Measurements from ENCODE around the gene FZD7.

DNA sequence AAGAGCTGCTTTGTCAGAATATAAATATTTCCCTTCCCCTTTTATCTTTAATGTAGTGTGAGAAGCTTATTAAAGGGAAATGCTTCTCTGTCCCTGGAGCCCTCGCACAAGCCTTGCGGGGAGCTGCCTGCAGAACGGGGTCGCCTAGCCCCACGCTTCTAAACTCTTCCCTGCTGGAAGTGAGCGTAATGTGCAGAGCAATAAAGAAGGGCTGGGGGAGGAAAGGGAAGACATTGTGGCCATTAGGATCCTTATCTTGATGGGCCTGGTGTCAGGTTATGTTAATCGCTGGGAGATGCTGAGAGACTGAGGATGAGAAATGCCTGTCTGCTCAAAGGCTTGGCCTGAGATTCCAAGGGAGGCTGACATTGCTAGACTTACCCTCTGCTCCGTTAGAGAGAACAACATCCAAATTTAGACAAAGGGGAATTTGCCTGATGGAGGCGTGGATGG, 18.9 kb upstream of the FZD7 start:
- TF ChIP-seq POLR2AphosphoS5 (IDR thresholded peaks at IDR 0.05): no peak
- TF ChIP-seq CTCF (IDR thresholded peaks at IDR 0.05 in 8 of 11, conservative IDR thresholded peaks at IDR 0.05 in 3 of 11): no peak
- no peak for TF ChIP-seq POLR2A (IDR thresholded peaks at IDR 0.05)
